ENCODE measurements around the gene EVC.
"Not testable (repeated sequence)": the region's sequence is repeated elsewhere in the genome, so short reads cannot be mapped to it uniquely, and the experiment has no call there.

EVC gene

GRCh38 chr4:5798946-5799345 lies 87.9 kb downstream of the EVC start:
- DNase-seq (ENCODE audit: low spot score in 2 of 2): no peak
- no peaks in the 10 kb centered on the region for H3K9me3 ChIP-seq
- H3K36me3 ChIP-seq (replicated peaks): peaks cover 5% of the 10 kb centered on the region; the same call in 1 of the 2 replicates
- in situ Hi-C loops (cut with MboI; ENCODE audit: low sequenced_read_pairs): no loop called here
- H3K4me3 ChIP-seq: no peak overlapping the region
- H3K4me1 ChIP-seq: no peaks in the 10 kb centered on the region
- H3K27me3 ChIP-seq (ENCODE audit: low read depth): no peaks in the 10 kb centered on the region

DNA sequence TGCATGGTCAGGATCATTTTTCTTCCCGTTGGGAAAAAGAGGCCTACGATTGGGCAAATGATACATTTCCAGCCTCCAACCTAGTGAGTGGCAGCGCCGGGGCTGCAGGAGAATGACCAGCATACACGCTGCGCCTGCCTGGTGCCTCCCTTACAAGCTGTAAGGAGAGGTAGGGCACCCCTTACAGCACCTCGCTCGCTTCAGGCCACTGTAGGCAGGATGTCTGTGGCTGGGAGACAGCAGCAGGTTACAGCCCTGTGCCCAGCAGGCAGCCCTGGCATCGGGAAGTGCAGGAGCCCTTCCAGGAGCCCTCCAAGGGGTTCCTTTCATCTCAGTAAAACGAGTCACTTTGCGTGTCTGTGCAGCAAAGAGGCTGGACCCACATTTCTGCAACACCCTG lies 88.4 kb downstream of the EVC start:
- in situ Hi-C loops (cut with MboI; ENCODE audit: low sequenced_read_pairs): no loop called here
- no peak for DNase-seq (ENCODE audit: low spot score in 2 of 2)
- H3K9me3 ChIP-seq: no peaks in the 10 kb centered on the region
- H3K36me3 ChIP-seq (replicated peaks): peaks cover 5% of the 10 kb centered on the region; the same call in 1 of the 2 replicates
- H3K4me1 ChIP-seq: no peaks in the 10 kb centered on the region
- H3K4me3 ChIP-seq: no peak overlapping the region
- no peaks in the 10 kb centered on the region for H3K27me3 ChIP-seq (ENCODE audit: low read depth)

DNA sequence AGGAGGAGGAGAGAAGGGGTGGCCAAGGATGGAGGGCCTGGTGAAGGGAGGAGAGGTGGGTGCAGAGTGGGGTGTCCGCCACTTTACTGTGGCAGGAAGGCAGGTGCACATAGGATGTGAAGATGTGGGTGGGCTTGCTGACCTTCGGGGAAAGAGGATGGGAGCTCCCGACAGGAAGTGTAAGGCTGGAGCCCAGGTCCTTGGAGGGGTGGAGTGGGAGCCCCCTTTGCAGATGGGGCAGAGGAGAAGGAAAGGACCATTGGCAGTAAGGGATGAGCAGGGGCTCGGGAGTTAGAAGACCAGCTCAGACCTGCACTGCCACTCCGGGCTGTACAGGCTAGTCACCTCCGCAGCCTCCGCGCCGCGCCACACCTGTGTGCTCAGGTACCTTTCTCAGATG lies 89.5 kb downstream of the EVC start:
- Histone ChIP-seq H3K4me1 (no peaks in the 10 kb centered on the region), H3K4me3 (no peak overlapping the region), H3K9me3 (no peaks in the 10 kb centered on the region), H3K36me3 (replicated peaks) (no peaks in the 10 kb centered on the region; the same call in 1 of the 2 replicates), H3K27me3 (ENCODE audit: low read depth) (no peaks in the 10 kb centered on the region)
- no peak for DNase-seq (ENCODE audit: low spot score in 2 of 2)
- in situ Hi-C loops (cut with MboI; ENCODE audit: low sequenced_read_pairs): no loop called here

DNA sequence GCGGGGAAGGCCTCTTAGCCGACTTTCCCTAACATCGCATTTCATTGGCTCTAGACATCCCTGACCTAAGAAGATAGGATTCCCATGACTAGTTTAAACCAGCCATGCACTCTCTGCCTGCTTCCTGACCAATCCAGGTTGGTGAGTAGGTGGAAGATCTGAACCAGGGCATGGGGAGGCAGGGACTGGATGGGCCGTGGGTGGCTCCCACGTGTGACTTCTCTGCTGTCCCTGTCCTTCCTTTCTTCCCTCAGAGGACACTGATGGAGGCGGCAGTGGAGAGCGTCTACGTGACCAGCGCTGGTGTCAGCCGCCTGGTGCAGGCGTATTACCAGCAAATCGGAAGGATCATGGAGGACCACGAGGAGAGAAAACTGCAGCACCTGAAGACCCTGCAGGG lies 90.7 kb downstream of the EVC start:
- no peak for DNase-seq (ENCODE audit: low spot score in 2 of 2)
- H3K4me3 ChIP-seq: no peak overlapping the region
- no peaks in the 10 kb centered on the region for H3K4me1 ChIP-seq
- peaks cover 4% of the 10 kb centered on the region; the same call in 1 of the 2 replicates for H3K36me3 ChIP-seq (replicated peaks)
- in situ Hi-C loops (cut with MboI; ENCODE audit: low sequenced_read_pairs): no loop called here
- H3K27me3 ChIP-seq (ENCODE audit: low read depth): no peaks in the 10 kb centered on the region
- H3K9me3 ChIP-seq: no peaks in the 10 kb centered on the region

DNA sequence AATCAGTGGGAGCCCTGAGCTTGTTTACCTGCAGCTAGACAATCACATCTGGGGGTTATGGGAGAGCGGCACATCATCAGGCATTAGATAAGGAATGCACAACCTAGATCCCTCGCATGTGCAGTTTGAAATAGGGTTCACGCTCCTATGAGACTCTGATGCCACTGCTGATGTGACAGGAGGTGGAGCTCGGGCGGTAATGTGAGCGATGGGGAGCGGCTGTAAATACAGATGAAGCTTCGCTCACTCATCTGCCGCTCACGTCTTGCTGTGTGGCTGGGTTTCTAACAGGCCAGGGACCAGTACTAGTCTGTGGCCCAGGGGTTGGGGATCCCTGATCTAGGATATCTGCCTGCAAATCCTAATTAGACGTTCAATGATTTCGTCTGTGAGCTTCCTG lies 91.6 kb downstream of the EVC start:
- in situ Hi-C loops (cut with MboI; ENCODE audit: low sequenced_read_pairs): no loop called here
- H3K27me3 ChIP-seq (ENCODE audit: low read depth): no peaks in the 10 kb centered on the region
- H3K36me3 ChIP-seq (replicated peaks): 0 out of 2 replicates have a peak, but pooled peaks cover 4% of the 10 kb centered on the region
- H3K9me3 ChIP-seq: no peaks in the 10 kb centered on the region
- H3K4me1 ChIP-seq: no peaks in the 10 kb centered on the region
- no peak for DNase-seq (ENCODE audit: low spot score in 2 of 2)
- no peak overlapping the region for H3K4me3 ChIP-seq

DNA sequence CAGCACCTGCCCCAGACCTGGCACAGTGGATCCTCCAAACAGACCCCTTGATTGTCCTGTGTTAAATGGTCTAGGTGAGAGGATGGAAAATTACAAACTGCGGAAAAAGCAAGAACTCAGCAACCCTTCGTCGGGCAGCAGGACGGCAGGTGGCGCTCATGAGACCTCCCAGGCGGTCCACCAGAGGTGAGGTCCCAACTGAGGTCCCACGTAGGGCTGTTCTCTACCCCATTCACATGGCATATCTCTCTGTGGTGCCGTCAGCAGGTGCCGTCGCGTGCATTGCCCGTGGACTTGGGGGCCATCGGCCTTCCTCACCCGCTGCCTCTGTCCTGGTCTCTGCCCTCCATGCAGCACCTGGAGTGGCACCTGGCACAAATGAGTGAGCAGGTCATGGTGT lies 93.7 kb downstream of the EVC start:
- no peaks in the 10 kb centered on the region for H3K4me1 ChIP-seq
- H3K4me3 ChIP-seq: no peak overlapping the region
- H3K36me3 ChIP-seq (replicated peaks): peaks cover 11% of the 10 kb centered on the region
- in situ Hi-C loops (cut with MboI; ENCODE audit: low sequenced_read_pairs): no loop called here
- H3K27me3 ChIP-seq (ENCODE audit: low read depth): no peaks in the 10 kb centered on the region
- H3K9me3 ChIP-seq: no peaks in the 10 kb centered on the region
- peak in 1 of 2 experiments; percentile 25 for DNase-seq (ENCODE audit: low spot score in 2 of 2)

GRCh38 chr4:5805270-5805669 lies 94.3 kb downstream of the EVC start:
- in situ Hi-C loops (cut with MboI; ENCODE audit: low sequenced_read_pairs): no loop called here
- no peaks in the 10 kb centered on the region for H3K9me3 ChIP-seq
- H3K27me3 ChIP-seq (ENCODE audit: low read depth): no peaks in the 10 kb centered on the region
- H3K4me3 ChIP-seq: no peak overlapping the region
- no peak for DNase-seq (ENCODE audit: low spot score in 2 of 2)
- no peaks in the 10 kb centered on the region for H3K4me1 ChIP-seq
- H3K36me3 ChIP-seq (replicated peaks): peaks cover 17% of the 10 kb centered on the region

DNA sequence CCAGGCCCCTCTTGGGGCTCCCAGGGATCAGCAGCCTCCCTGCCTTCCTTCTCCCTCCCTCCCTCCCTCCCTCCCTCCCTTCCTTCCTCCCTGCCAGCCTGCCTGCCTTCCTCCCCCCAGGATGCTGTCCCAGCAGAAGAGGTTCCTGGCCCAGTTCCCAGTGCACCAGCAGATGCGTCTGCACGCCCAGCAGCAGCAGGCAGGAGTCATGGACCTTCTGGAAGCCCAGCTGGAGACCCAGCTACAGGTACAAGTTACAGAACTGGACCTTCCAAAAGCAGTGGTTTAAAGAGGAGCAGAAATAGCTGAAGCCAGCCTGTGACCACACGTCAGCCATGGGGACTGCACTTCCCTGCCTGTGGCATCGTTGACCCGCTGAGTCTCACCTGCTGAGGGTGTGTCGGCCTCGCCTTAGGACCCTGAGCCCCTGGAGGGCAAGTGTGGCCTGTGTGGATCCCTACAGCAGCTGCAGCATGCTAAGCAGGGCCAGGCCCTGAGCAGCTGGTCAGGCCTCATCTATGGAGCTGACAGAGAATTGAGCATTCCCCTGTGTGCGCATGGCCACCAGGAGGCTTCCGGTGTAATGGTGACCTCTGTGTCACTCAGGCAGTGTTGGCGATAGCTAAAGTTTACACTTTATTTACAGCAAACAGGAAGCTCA lies 97.2 kb downstream of the EVC start:
- Histone ChIP-seq H3K4me1 (no peaks in the 10 kb centered on the region), H3K36me3 (replicated peaks) (peaks cover 31% of the 10 kb centered on the region), H3K27me3 (ENCODE audit: low read depth) (no peaks in the 10 kb centered on the region), H3K9me3 (no peaks in the 10 kb centered on the region), H3K4me3 (no peak overlapping the region)
- DNase-seq (ENCODE audit: low spot score in 2 of 2): no peak
- in situ Hi-C loops (cut with MboI; ENCODE audit: low sequenced_read_pairs): no loop called here

GRCh38 chr4:5809216-5809776 lies 98.3 kb downstream of the EVC start:
- no peak overlapping the region for H3K4me3 ChIP-seq
- no peak for DNase-seq (ENCODE audit: low spot score in 2 of 2)
- in situ Hi-C loops (cut with MboI; ENCODE audit: low sequenced_read_pairs): no loop called here
- H3K27me3 ChIP-seq (ENCODE audit: low read depth): no peaks in the 10 kb centered on the region
- H3K4me1 ChIP-seq: no peaks in the 10 kb centered on the region
- H3K36me3 ChIP-seq (replicated peaks): peaks cover 31% of the 10 kb centered on the region
- no peaks in the 10 kb centered on the region for H3K9me3 ChIP-seq

GRCh38 chr4:5810151-5810550 lies 99.2 kb downstream of the EVC start:
- no peaks in the 10 kb centered on the region for H3K9me3 ChIP-seq
- H3K4me3 ChIP-seq: no peak overlapping the region
- in situ Hi-C loops (cut with MboI; ENCODE audit: low sequenced_read_pairs): no loop called here
- no peaks in the 10 kb centered on the region for H3K27me3 ChIP-seq (ENCODE audit: low read depth)
- no peaks in the 10 kb centered on the region for H3K4me1 ChIP-seq
- peaks cover 31% of the 10 kb centered on the region for H3K36me3 ChIP-seq (replicated peaks)
- DNase-seq (ENCODE audit: low spot score in 2 of 2): no peak

GRCh38 chr4:5810770-5811430 lies 99.9 kb downstream of the EVC start:
- peaks cover 31% of the 10 kb centered on the region for H3K36me3 ChIP-seq (replicated peaks)
- H3K9me3 ChIP-seq: no peaks in the 10 kb centered on the region
- H3K4me3 ChIP-seq: no peak overlapping the region
- DNase-seq (ENCODE audit: low spot score in 2 of 2): no peak
- in situ Hi-C loops (cut with MboI; ENCODE audit: low sequenced_read_pairs): no loop called here
- H3K27me3 ChIP-seq (ENCODE audit: low read depth): no peaks in the 10 kb centered on the region
- no peaks in the 10 kb centered on the region for H3K4me1 ChIP-seq

DNA sequence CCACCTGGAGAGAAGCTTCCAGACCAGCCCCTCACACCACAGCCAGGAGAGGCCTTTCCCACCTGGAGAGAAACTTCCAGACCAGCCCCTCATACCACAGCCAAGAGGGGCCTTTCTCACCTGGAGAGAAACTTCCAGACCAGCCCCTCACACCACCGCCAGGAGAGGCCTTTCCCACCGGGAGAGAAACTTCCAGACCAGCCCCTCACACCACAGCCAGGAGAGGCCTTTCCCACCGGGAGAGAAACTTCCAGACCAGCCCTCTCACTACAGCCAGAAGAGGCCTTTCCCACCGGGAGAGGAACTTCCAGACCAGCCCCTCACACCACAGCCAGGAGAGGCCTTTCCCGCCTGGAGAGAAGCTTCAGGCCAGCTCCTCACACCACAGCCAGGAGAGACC lies 101.1 kb downstream of the EVC start:
- H3K27me3 ChIP-seq (ENCODE audit: low read depth); DNase-seq (ENCODE audit: low spot score in 2 of 2); H3K4me3 ChIP-seq; in situ Hi-C loops (cut with MboI; ENCODE audit: low sequenced_read_pairs); H3K4me1 ChIP-seq; H3K9me3 ChIP-seq: not testable (repeated sequence)
- peaks cover 30% of the 10 kb centered on the region for H3K36me3 ChIP-seq (replicated peaks)

DNA sequence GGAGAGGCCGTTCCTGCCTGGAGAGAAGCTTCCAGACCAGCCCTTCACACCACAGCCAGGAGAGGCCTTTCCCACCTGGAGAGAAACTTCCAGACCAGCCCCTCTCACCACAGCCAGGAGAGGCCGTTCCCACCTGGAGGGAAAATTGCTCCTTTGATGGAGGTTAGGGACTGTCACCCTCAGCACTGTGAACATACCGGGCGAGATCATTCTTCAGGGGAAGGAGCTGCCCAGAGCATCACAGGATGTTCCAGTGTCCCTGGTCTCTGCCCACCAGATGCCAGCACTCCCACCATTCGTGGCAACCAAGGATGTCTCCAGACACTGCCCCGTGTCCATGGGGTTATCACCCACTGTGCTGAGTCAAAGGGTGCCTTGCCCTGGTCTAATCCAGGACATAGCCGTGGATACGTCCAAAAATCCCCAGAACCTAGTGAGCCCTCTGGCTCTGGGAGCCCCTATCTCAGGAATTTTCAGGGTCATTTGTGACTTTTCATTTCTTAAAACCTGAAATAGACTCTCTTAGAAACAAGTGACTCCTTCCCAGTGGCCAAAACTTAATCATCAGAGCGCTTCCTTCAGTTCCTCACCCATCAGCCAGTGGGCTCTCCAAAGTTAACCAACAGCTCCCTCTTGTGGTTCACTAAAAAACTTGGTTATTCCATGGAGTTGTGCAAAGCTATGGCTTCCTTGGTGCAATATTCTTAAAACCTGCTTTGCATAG lies 101.7 kb downstream of the EVC start:
- Histone ChIP-seq H3K4me1 (no peaks in the 10 kb centered on the region), H3K27me3 (ENCODE audit: low read depth) (no peaks in the 10 kb centered on the region), H3K4me3 (no peak overlapping the region), H3K36me3 (replicated peaks) (peaks cover 33% of the 10 kb centered on the region), H3K9me3 (no peaks in the 10 kb centered on the region)
- peak; percentile 15 to 28 for DNase-seq (ENCODE audit: low spot score in 2 of 2)
- in situ Hi-C loops (cut with MboI; ENCODE audit: low sequenced_read_pairs): no loop called here

DNA sequence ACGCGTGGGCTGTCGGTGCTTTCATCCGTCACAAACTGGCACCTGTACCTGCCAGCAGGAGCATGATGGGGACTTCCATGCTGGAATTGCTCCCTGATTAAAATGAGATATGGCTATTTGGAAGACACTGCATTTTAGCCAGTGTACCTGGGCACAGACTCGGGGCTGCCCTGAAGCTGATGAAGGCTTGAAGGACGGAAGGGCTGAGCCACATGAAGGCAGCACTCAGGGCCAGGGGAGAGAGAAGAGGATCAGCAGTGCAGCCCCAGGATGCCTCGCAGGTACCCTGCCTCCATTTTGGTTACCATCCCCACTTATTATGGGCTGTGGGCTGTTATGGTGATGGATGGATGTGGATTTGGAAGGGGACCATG lies 102.9 kb downstream of the EVC start:
- DNase-seq (ENCODE audit: low spot score in 2 of 2): no peak
- no peaks in the 10 kb centered on the region for H3K4me1 ChIP-seq
- no peaks in the 10 kb centered on the region for H3K27me3 ChIP-seq (ENCODE audit: low read depth)
- in situ Hi-C loops (cut with MboI; ENCODE audit: low sequenced_read_pairs): no loop called here
- H3K36me3 ChIP-seq (replicated peaks): peaks cover 36% of the 10 kb centered on the region
- H3K9me3 ChIP-seq: no peaks in the 10 kb centered on the region
- no peak overlapping the region for H3K4me3 ChIP-seq
